MG63 (cell line): Measurements from ENCODE around the gene TBC1D22B. TPM values are rescaled to one million over a fixed set of nuclear protein-coding genes. Genes with fewer than 3 reads are reported as not detected.
"Not testable (repeated sequence)": the region's sequence is repeated elsewhere in the genome, so short reads cannot be mapped to it uniquely, and the experiment has no call there.

Experiments used
- DNase-seq: peaks from one replicate; pipeline ENCODE4 v3.0.0-alpha.2; 2020
- H3K27me3 ChIP-seq: fragments of 250-450 bp; sonication (Bioruptor Pico); 2 replicates; pipeline ENCODE4 v1.5.1; 2020; ENCODE audit warnings: mild to moderate bottlenecking, moderate library complexity
- H3K36me3 ChIP-seq: fragments of 250-450 bp; sonication (Bioruptor Pico); 2 replicates; pipeline ENCODE4 v1.5.1; 2020; ENCODE audit warnings: mild to moderate bottlenecking, moderate library complexity
- H3K4me3 ChIP-seq: fragments of 250-450 bp; sonication (Bioruptor Pico); 2 replicates; pipeline ENCODE4 v1.5.1; 2020; ENCODE audit warnings: mild to moderate bottlenecking, moderate library complexity
- H3K9me3 ChIP-seq: fragments of 250-450 bp; sonication (Bioruptor Pico); 2 replicates; pipeline ENCODE4 v1.5.1; 2020; ENCODE audit warnings: mild to moderate bottlenecking, moderate library complexity
- total RNA-seq: library from RNA; depleted of rRNA; stranded (reverse); fragments of >200 nt; shearing (Covaris generic); gene quantifications from 2 replicates; pipeline ENCODE4 v1.2.3, GENCODE V29; 2014; ENCODE audit warnings: low replicate concordance

Gene TBC1D22B
- total RNA-seq, 1 experiment from 2014 or later, result 4.4 TPM

DNA sequence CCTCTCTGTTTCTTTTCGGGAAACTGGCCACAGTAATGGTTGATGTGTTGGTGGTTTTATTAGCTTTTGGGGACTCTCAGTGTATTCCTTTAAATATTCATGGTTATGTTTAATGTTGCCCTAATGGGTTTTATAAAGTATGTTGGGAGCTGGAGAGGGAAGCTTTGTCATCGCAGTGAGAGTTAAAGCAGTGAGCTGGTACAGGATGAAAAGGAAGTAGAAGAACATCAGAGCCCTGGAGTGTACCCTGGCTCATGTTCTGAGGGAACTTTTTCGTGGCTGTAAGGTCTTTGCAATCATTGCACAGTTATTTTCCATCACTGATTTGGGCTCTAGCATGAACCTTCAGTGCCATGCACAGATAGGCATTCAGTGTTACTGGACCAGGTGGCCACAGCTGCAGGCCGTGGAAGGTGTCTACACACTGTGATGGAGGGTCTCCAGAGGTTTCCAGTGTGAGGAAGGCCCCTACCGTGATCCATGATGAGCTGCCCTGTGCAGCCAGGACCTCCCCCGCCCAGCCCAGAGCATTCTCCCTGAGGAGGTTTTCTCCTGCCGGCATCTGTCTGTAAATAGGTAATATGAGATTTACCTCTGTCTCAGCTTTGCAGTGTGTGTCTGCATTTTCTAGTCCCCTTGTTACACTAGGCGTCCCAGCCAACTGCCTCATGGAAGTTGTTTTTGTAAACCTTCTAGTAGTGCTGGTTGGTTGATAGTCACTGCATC is 22.8 kb downstream of the TBC1D22B start:
- Histone ChIP-seq H3K27me3 (no peaks in the 10 kb centered on the region), H3K9me3 (no peaks in the 10 kb centered on the region), H3K36me3 (peaks cover 12% of the 10 kb centered on the region), H3K4me3 (no peak overlapping the region)
- no peak for DNase-seq

- Histone ChIP-seq H3K27me3 (no peaks in the 10 kb centered on the region), H3K4me3 (no peak overlapping the region), H3K36me3 (peaks cover 16% of the 10 kb centered on the region), H3K9me3 (no peaks in the 10 kb centered on the region)
- no peak for DNase-seq
Observed at GRCh38 chr6:37282371-37282770, 24.8 kb downstream of the TBC1D22B start.

DNA sequence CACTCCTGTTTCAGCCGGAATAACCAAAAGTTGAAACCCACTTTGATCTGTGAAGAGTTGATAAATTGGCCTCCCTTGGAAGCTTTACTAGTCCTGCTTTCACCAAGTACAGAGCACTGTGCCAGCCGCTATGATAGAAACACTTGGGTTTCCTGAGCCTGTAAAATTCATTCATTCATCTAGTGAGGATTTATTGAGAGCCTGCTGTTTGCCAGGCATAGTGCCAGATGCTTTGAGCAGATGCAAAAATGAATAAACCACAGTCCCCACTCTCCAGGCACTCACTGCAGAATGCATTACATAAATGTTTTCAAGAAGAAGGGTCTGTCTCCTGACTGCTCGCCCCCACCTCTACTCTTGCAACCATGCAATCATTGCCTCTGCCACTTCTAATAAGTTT is 25.7 kb downstream of the TBC1D22B start:
- Histone ChIP-seq H3K27me3 (no peaks in the 10 kb centered on the region), H3K4me3 (no peak overlapping the region), H3K36me3 (peaks cover 16% of the 10 kb centered on the region), H3K9me3 (no peaks in the 10 kb centered on the region)
- DNase-seq, result peak; percentile 42

DNA sequence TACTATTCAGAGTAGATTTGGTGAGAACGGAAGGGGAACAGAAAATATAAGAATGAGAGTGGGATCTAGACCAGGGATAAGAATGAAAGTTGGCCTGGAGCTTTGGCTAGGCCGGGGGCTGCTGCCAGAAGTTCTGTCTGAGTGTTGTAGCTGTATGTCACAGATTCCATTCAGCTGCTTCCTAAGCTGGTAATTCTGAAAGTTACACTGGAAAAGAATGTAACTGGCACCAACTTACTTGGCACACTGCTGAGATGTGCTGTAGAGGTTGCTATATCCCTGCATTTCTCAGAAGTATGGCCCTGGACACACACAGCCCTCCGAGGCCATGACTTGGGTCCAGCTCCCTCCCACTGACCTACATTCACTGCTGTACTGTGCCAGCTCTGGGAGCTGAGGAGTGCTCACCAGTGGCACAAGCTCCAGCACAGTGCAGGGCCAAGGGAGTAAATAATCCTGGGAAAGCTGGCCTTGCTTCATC is 26.1 kb downstream of the TBC1D22B start:
- peak; percentile 90 for DNase-seq
- Histone ChIP-seq H3K4me3 (no peak overlapping the region), H3K9me3 (no peaks in the 10 kb centered on the region), H3K36me3 (peaks cover 16% of the 10 kb centered on the region), H3K27me3 (no peaks in the 10 kb centered on the region)

DNA sequence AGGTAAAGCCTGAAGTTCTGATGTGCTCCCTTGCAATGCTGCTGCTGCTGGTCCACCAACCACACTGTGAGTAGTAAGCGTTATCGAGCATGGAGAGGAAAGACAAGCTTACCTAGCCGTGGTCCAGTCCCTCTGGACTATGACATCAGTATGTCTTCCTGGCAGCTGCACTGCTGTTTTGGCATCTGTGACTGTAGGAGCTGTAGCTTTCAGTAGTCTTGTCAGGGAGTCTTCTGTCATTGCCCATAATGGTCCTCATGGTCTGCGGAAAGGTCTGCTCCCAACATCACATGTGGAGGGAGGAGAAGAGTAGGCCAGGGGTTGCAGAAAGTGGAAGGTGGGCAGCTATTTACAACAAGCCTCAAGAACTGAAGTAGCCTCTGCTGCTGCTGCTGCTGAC is 27.2 kb downstream of the TBC1D22B start:
- Histone ChIP-seq H3K4me3 (no peak overlapping the region), H3K9me3 (no peaks in the 10 kb centered on the region), H3K27me3 (no peaks in the 10 kb centered on the region), H3K36me3 (peaks cover 18% of the 10 kb centered on the region)
- DNase-seq, result peak; percentile 5

DNA sequence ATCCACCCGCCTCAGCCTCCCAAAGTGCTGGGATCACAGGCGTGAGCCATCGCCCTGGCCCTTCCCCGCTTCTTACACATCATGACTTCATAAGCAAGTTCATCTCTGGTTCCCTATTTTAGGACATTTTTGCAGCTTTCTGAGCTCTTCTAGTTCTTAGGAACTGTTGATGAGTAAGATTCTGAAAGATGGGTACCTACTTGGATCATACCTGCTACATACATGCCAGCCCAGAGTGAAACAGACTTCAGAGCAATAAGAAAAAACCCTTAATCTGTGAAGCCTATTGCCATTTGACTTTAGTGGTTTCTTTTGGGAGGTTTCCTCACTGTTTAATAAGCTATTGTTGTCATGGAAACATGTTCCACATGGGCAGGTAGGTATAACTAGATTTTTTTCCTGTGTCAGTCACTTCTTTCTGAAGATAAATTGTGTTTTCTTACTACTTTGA is 28.3 kb downstream of the TBC1D22B start:
- no peaks in the 10 kb centered on the region for H3K27me3 ChIP-seq
- no peaks in the 10 kb centered on the region for H3K9me3 ChIP-seq
- peaks cover 19% of the 10 kb centered on the region for H3K36me3 ChIP-seq
- DNase-seq, result no peak
- H3K4me3 ChIP-seq, result no peak overlapping the region

- no peak overlapping the region for H3K4me3 ChIP-seq
- H3K27me3 ChIP-seq, result no peaks in the 10 kb centered on the region
- H3K9me3 ChIP-seq, result no peaks in the 10 kb centered on the region
- H3K36me3 ChIP-seq, result peaks cover 22% of the 10 kb centered on the region
- no peak for DNase-seq
Observed at GRCh38 chr6:37287519-37288157, 30.1 kb downstream of the TBC1D22B start.

DNA sequence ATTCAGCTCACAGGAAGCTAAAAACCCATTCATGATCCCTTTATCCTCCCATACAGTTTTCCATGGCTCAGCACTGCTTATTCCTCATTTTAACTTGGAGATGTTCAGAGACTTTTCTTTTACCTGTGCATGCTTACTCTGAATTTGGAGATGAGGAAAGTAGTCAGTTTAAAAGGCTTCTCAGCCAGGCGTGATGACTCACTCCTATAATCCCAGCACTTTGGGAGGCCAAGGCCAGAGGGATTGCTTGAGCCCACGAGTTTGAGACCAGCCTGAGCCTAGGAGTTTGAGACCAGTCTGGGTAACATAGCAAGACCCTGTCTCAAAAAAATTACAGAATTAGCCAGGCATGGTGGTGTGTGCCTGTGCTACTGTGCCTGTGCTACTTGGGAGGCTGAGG is 30.7 kb downstream of the TBC1D22B start:
- no peaks in the 10 kb centered on the region for H3K9me3 ChIP-seq
- H3K27me3 ChIP-seq, result no peaks in the 10 kb centered on the region
- peaks cover 21% of the 10 kb centered on the region for H3K36me3 ChIP-seq
- H3K4me3 ChIP-seq, result no peak overlapping the region
- DNase-seq, result peak; percentile 20

DNA sequence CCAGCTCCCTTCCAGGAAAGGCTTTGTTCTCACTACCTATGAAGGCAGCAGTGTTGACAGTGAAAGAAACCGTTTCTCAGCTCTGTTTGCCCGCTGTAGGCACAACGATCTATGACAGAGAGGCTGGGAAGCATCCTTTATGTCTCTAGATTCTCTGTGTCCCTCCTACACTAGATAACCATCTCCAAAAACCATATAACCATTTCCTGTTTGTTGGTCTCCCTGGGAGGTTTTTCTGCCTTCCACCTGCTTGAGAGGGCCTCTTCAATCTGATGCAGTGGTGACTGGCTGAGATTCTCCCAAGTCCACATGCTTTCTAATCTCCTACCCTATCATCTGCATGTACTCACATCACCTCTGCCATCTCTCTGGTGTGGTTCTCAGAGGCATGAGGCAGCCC is 32.4 kb downstream of the TBC1D22B start:
- H3K4me3 ChIP-seq, result no peak overlapping the region
- H3K27me3 ChIP-seq, result no peaks in the 10 kb centered on the region
- DNase-seq, result no peak
- peaks cover 23% of the 10 kb centered on the region for H3K36me3 ChIP-seq
- H3K9me3 ChIP-seq, result no peaks in the 10 kb centered on the region

- Histone ChIP-seq H3K9me3 (no peaks in the 10 kb centered on the region), H3K36me3 (peaks cover 27% of the 10 kb centered on the region), H3K4me3 (no peak overlapping the region), H3K27me3 (no peaks in the 10 kb centered on the region)
- no peak for DNase-seq
Observed at GRCh38 chr6:37293426-37293825, 35.9 kb downstream of the TBC1D22B start.

DNA sequence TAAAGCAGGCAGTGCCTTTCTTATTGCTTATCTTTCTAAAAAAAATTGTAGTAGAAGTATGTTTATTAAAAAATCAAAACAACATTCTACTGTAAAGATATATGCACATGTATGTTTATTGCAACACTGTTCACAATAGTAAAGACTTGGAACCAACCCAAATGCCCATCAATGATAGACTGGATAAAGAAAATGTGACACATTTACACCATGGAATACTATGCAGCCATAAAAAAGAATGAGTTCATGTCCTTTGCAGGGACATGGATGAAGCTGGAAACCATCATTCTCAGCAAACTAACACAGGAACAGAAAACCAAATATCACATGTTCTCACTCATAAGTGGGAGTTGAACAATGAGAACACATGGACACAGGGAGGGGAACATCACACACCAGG is 40.1 kb downstream of the TBC1D22B start:
- peaks cover 23% of the 10 kb centered on the region for H3K36me3 ChIP-seq
- H3K4me3 ChIP-seq, H3K27me3 ChIP-seq, H3K9me3 ChIP-seq, DNase-seq: not testable (repeated sequence)

- no peak for DNase-seq
- H3K36me3 ChIP-seq, result peaks cover 22% of the 10 kb centered on the region
- no peak overlapping the region for H3K4me3 ChIP-seq
- no peaks in the 10 kb centered on the region for H3K9me3 ChIP-seq
- no peaks in the 10 kb centered on the region for H3K27me3 ChIP-seq
Observed at GRCh38 chr6:37298958-37299357, 41.4 kb downstream of the TBC1D22B start.

GRCh38 chr6:37299990-37300389 is 42.4 kb downstream of the TBC1D22B start:
- no peak for DNase-seq
- H3K9me3 ChIP-seq, result no peaks in the 10 kb centered on the region
- H3K4me3 ChIP-seq, result no peak overlapping the region
- peaks cover 18% of the 10 kb centered on the region for H3K36me3 ChIP-seq
- H3K27me3 ChIP-seq, result no peaks in the 10 kb centered on the region

- Histone ChIP-seq H3K27me3 (no peaks in the 10 kb centered on the region), H3K36me3 (peaks cover 14% of the 10 kb centered on the region), H3K4me3 (no peak overlapping the region), H3K9me3 (no peaks in the 10 kb centered on the region)
- DNase-seq, result no peak
Observed at GRCh38 chr6:37302086-37302686, 44.6 kb downstream of the TBC1D22B start.

GRCh38 chr6:37303091-37303660 is 45.6 kb downstream of the TBC1D22B start:
- Histone ChIP-seq H3K36me3 (peaks cover 9% of the 10 kb centered on the region), H3K9me3 (no peaks in the 10 kb centered on the region), H3K4me3 (no peak overlapping the region), H3K27me3 (no peaks in the 10 kb centered on the region)
- no peak for DNase-seq

DNA sequence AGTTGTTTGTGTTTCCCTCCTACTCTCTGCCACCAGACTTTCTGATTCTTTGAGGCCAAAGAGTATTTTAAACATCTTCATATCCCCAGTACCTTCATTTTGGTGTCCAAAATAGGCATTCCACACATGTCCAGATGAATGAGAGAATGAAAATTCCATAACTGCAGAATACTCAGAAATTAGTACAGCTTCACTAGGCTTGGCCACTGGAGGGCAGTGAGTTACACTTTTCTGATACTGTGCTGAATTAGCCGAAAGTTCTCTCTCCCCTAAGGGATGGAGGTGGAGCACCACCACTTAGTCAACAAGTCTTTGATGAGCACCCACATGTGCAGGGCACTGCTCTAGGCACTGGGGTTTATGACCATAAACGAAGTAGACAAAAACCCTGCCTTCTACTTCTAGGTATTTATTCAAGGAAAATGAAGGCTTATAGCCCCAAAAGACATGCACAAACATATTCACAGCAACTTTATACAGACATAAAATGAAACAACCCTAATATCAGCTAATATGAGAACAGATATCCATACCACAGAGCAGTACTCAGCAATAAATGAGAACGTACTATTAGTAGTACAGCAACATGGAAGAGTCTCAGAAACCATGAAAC is 46.4 kb downstream of the TBC1D22B start:
- Histone ChIP-seq H3K4me3 (no peak overlapping the region), H3K27me3 (no peaks in the 10 kb centered on the region), H3K9me3 (no peaks in the 10 kb centered on the region), H3K36me3 (peaks cover 9% of the 10 kb centered on the region)
- peak; percentile 9 for DNase-seq

GRCh38 chr6:37304766-37305165 is 47.2 kb downstream of the TBC1D22B start:
- H3K9me3 ChIP-seq, result no peaks in the 10 kb centered on the region

More at GRCh38 chr6:37304766-37305165, 47.2 kb downstream of the TBC1D22B start:
- H3K27me3 ChIP-seq, result no peaks in the 10 kb centered on the region
- no peak overlapping the region for H3K4me3 ChIP-seq
- DNase-seq, result no peak
- H3K36me3 ChIP-seq, result peaks cover 9% of the 10 kb centered on the region
